Measurements from ENCODE around the gene SRSF9.
"Not testable (repeated sequence)": the region's sequence is repeated elsewhere in the genome, so short reads cannot be mapped to it uniquely, and the experiment has no call there.

The SRSF9 gene, protein sequence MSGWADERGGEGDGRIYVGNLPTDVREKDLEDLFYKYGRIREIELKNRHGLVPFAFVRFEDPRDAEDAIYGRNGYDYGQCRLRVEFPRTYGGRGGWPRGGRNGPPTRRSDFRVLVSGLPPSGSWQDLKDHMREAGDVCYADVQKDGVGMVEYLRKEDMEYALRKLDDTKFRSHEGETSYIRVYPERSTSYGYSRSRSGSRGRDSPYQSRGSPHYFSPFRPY

DNA sequence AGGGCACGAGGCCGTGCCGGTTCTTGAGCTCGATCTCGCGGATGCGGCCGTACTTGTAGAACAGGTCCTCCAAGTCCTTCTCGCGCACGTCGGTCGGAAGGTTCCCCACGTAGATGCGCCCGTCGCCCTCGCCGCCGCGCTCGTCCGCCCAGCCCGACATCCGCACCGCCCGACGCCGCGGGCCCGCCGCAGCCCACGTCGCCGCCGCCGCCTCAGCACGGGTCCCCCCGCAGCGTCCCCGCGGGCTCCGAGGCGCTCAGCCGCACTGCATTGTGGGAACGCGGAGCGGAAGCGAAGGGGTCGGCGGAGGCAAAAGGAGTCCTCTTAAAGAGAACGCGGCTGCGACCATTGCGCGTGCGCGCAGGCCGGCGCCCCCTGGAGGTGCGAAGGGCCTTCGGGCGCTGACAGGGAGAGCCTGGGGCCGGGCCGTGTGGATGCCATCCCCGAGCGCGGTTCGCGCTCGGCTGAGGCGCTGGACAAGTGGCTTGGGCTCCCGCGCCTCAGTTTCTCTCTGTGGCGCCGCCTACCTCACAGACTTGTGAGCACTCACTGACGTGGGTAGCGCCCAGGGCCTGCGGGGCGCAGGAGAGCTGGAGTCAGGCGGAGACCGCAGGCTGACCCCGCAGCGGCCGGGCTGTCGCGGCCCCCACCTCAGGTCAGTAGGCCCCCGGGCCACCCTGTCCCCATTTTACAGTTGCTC is at the start of gene SRSF9:
Gene SRSF9 (minus strand): TSS at position 299 of the 700 bp plus-strand sequence. CDS start 139 bp downstream, at position 160.
- DNase-seq, result peak; percentile 94

- not testable (repeated sequence) for DNase-seq
These were observed 49.8 kb upstream of the SRSF9 start for GRCh38 chr12:120519324-120519723.

DNA sequence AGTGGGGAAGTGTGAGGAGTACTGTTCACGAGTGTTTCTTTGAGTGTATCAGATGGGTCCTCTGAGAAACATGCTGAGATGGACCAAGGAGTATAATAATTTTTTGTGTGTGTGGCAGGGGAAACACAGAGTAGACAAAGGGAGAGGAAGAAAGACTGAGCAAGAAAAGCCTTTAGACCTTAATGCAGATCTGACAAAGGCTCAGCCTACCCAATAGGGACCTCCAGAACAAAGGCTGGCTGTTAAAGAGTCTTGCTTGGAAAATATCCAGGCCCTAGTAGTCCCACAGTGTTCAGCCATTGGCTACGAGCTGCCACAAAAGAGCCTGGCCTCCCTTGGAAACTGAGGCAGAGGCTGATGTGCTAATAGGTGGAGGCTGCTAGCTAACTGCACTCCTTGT is 45.9 kb upstream of the SRSF9 start:
- DNase-seq, result no peak

GRCh38 chr12:120514002-120514401 is 44.5 kb upstream of the SRSF9 start:
- DNase-seq, result no peak

DNA sequence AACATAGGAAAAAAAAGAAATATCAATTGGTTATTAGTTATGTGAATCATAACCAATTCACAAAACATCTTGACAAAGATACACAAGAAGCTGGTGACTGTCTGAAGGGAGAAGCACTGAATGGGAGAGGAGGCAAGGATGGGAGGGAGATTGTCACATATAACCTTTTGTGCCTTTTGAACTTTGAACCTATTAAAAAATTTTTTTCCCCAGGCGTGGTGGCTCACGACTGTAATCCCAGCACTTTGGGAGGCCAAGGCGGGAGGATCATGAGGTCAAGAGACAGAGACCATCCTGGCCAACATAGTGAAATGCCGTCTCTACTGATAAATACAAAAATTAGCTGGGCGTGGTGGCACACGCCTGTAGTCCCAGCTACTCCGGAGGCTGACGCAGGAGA is 39.0 kb upstream of the SRSF9 start:
- DNase-seq, result no peak

- no peak for DNase-seq
These were observed 35.0 kb upstream of the SRSF9 start for GRCh38 chr12:120504587-120504986.

- no peak for DNase-seq
These were observed 31.0 kb upstream of the SRSF9 start for GRCh38 chr12:120500581-120500980.

- no peak for DNase-seq
These were observed 29.4 kb upstream of the SRSF9 start for GRCh38 chr12:120498870-120499515.

DNA sequence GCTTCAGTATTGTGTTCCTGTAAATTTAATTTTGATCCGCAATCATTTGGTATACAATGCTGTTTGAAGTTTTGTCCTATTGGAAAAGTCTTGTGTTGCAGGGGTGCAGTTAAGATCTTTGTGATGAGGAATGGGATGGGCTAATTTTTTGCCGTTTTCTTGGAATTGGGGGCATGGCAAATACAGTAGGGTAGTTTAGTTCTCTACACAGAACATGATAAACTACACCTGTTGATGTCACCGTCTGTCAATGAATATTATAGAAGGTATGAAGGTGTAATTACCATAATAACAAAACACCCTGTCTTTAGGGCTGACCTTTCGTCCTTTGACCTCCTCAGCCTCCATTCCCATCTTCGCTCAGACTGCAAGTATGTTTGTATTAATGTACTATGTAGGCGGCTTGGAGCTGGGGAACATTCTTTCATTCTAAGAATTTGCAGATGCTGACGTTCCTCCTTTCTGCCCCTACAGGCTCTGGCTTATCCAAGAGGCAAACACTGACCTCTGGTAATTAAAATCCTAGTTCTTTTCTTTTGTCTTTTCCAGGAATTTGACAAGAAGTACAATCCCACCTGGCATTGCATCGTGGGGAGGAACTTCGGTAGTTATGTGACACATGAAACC is 28.1 kb upstream of the SRSF9 start:
- no peak for DNase-seq

GRCh38 chr12:120496413-120497340 is 27.1 kb upstream of the SRSF9 start:
- DNase-seq, result peak; percentile 70

- peak; percentile 95 for DNase-seq
These were observed 26.3 kb upstream of the SRSF9 start, which contains the start of gene DYNLL1 for GRCh38 chr12:120495731-120496412. DYNLL1 (plus strand) TSS chr12:120496113; CDS start chr12:120496422, 309 bp downstream.

- peak; percentile 28 for DNase-seq
These were observed 25.7 kb upstream of the SRSF9 start for GRCh38 chr12:120495186-120495730.

- no peak for DNase-seq
These were observed 21.4 kb upstream of the SRSF9 start for GRCh38 chr12:120490833-120491512.

DNA sequence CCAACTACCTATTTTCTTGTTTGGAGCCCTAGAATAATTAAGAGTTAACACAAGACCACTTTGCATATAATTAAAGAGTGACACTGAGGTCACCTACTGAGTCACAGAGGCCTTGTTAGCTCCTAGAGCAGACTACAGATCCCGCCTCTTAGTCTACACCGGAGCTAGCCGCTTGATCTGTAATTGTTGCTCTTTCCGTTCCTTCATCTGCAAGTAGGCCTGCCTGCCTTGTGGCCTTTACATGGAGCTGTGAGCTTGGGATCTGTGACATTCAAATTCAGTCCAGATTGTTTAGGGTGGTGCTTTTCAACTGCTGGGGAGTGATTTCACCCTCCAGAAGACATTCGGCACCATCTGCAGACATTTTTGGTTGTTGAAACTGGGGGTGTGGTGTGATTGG is 20.8 kb upstream of the SRSF9 start:
- no peak for DNase-seq

GRCh38 chr12:120489018-120489417 is 19.5 kb upstream of the SRSF9 start:
- DNase-seq, result no peak

GRCh38 chr12:120488057-120488640 is 18.6 kb upstream of the SRSF9 start:
- no peak for DNase-seq

- not testable (repeated sequence) for DNase-seq
These were observed 18.0 kb upstream of the SRSF9 start for GRCh38 chr12:120487552-120487951.

- no peak for DNase-seq
These were observed 16.7 kb upstream of the SRSF9 start for GRCh38 chr12:120485961-120486881.

DNA sequence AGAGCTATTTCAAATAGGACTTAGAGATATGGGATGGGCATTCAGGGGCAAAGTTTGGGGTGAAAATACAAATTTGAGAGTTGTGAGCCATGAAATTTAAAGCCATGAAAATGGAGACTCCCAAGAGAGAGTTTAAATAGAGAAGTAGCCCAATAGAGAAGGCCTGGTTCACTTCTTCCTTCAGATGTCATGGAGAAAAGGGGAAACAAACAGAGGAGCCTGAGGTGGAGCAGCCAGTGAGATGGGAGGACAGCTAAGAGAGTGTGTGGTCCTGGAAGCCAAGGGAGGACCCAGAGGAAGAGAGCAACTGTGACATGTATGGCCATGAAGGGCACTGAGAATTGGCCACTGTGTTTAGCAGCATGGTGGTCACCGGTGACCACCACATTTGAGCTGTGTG is 14.1 kb upstream of the SRSF9 start:
- no peak for DNase-seq
